Epithelial cell of esophagus (primary cell): ENCODE results near the gene MACROD1.

Experiments
- DNase-seq: peaks from one replicate; pipeline ENCODE4 v3.0.0; 2010; ENCODE audit warnings: low read depth
- H3K4me3 ChIP-seq: 2 replicates; pipeline ENCODE4 v1.5.1; 2011; ENCODE audit warnings: mild to moderate bottlenecking, low read length, control low read depth
- CTCF ChIP-seq: IDR thresholded peaks from 2 replicates; pipeline ENCODE4 v1.5.1; 2011; ENCODE audit warnings: low read depth, mild to moderate bottlenecking, low read length, control low read depth, inconsistent platforms; ENCODE audit not compliant: insufficient read depth; ENCODE audit errors: missing control alignments

Gene MACROD1

GRCh38 chr11:64038500-64038899 is 127.4 kb downstream of the MACROD1 start:
- TF ChIP-seq CTCF = no peak
- no peak for DNase-seq

GRCh38 chr11:64037027-64037634 is 128.8 kb downstream of the MACROD1 start:
- no peak for TF ChIP-seq CTCF
- DNase-seq = no peak
- no peak overlapping the region for H3K4me3 ChIP-seq

More at GRCh38 chr11:64038500-64038899, 127.4 kb downstream of the MACROD1 start:
- H3K4me3 ChIP-seq = no peak overlapping the region

- DNase-seq = peak; percentile 30
- no peak for TF ChIP-seq CTCF
- H3K4me3 ChIP-seq = no peak overlapping the region
Observed at GRCh38 chr11:64036087-64037026, 129.6 kb downstream of the MACROD1 start.

- TF ChIP-seq CTCF = no peak
- no peak for DNase-seq
- H3K4me3 ChIP-seq = no peak within 1 kb of the TSS
Observed at GRCh38 chr11:64035576-64035975, 130.3 kb downstream of the MACROD1 start, which contains the start of gene FLRT1. Gene FLRT1 (plus strand): TSS chr11:64035931. CDS start chr11:64116268, 80,337 bp downstream.

GRCh38 chr11:64035081-64035524 is 130.8 kb downstream of the MACROD1 start:
- H3K4me3 ChIP-seq = no peak overlapping the region
- no peak for TF ChIP-seq CTCF
- no peak for DNase-seq

GRCh38 chr11:64034411-64034811 is 131.5 kb downstream of the MACROD1 start:
- H3K4me3 ChIP-seq = no peak overlapping the region
- no peak for TF ChIP-seq CTCF
- no peak for DNase-seq

- no peak for TF ChIP-seq CTCF
- H3K4me3 ChIP-seq = no peak overlapping the region
- DNase-seq = no peak
Observed at GRCh38 chr11:64032050-64032449, 133.9 kb downstream of the MACROD1 start.
